Endothelial cell of umbilical vein (primary cell): Measurements from ENCODE around the gene HADH. TPM values are rescaled to one million over a fixed set of nuclear protein-coding genes. Genes with fewer than 3 reads are reported as not detected.

Experiments
- BruUV-seq: library from RNA; stranded (reverse); fragments of 400-500 nt; replicated peaks from 2 replicates; lab custom pipeline; 2021; lab: Mats Ljungman, UMichigan
- CTCF ChIA-PET: fragments of 300-600, 350-600 bp; sonication (Branson Sonifier 250); formaldehyde crosslinking; loops from one replicate; lab custom pipeline; 2021; ENCODE audit warnings: antibody characterized with exemption, inconsistent platforms; lab: Charles Lee
- POLR2A ChIA-PET: fragments of 300-600, 350-600 bp; sonication (Branson Sonifier 250); formaldehyde crosslinking; loops from one replicate; lab custom pipeline; 2021; ENCODE audit warnings: antibody characterized with exemption, inconsistent platforms; lab: Charles Lee
- DNase-seq: peaks from one replicate; pipeline ENCODE4 v3.0.0-alpha.2; 2011; ENCODE audit warnings: low read depth, low spot score
- FAIRE-seq: peaks from 2 replicates; lab custom pipeline; 2011; peaks lifted over from hg19 to GRCh38; lab: Jason Lieb, UNC
- H2AFZ ChIP-seq: 2 replicates; pipeline ENCODE4 v1.6.0; 2012; ENCODE audit warnings: low read depth, low read length, control low read depth, inconsistent platforms
- H3K27ac ChIP-seq: 2 replicates; pipeline ENCODE4 v1.5.1; 2011; ENCODE audit warnings: low read depth, mild to moderate bottlenecking, control low read depth, low read length, moderate library complexity; ENCODE audit not compliant: insufficient read depth
- H3K27me3 ChIP-seq, 2 experiments: 2 replicates each; pipeline versions ENCODE4 v1.6.0 to v1.6.1; 2011; ENCODE audit warnings: low read length in 2 of 2, mixed read lengths in 1 of 2; ENCODE audit not compliant: control insufficient read depth in 2 of 2, insufficient read depth in 2 of 2
- H3K36me3 ChIP-seq, 2 experiments: 2 replicates in 1 of 2; 3 replicates in 1 of 2; pipeline ENCODE4 v1.5.1; 2011; ENCODE audit warnings: low read length in 2 of 2, mild to moderate bottlenecking in 1 of 2, moderate library complexity in 1 of 2; ENCODE audit not compliant: control insufficient read depth in 2 of 2, insufficient read depth in 2 of 2; ENCODE audit errors: extremely low read depth in 1 of 2
- H3K4me1 ChIP-seq: 3 replicates; pipeline ENCODE4 v1.5.1; 2011; ENCODE audit warnings: mild to moderate bottlenecking, low read length; ENCODE audit not compliant: control insufficient read depth, insufficient read depth; ENCODE audit errors: extremely low read depth
- H3K4me2 ChIP-seq: 2 replicates; pipeline ENCODE4 v1.6.1; 2011; ENCODE audit warnings: low read length, control low read depth, mixed read lengths; ENCODE audit not compliant: insufficient read depth
- H3K4me3 ChIP-seq, 3 experiments: fragments of 200-600 bp in 1 of 3; sonication (generic), shearing (Covaris generic) in 1 of 3; replicated peaks in 1 of 3; 2 replicates each; pipeline ENCODE4 v1.5.1; 2011 to 2016; ENCODE audit warnings: control low read depth in 3 of 3, low read length in 3 of 3, mild to moderate bottlenecking in 2 of 3, inconsistent platforms in 1 of 3, low read depth in 1 of 3, moderate library complexity in 1 of 3; ENCODE audit not compliant: insufficient read depth in 1 of 3
- H3K79me2 ChIP-seq: 2 replicates; pipeline ENCODE4 v1.6.0; 2012; ENCODE audit warnings: low read length, inconsistent platforms; ENCODE audit not compliant: control insufficient read depth, insufficient read depth
- H3K9ac ChIP-seq: replicated peaks from 2 replicates; pipeline ENCODE3; 2011; ENCODE audit warnings: low read length, control low read depth; ENCODE audit not compliant: insufficient read depth; ENCODE audit errors: extremely low read depth
- H3K9me1 ChIP-seq: replicated peaks from 3 replicates; pipeline ENCODE4 v1.6.0; 2011; ENCODE audit warnings: mild to moderate bottlenecking, low read length; ENCODE audit not compliant: control insufficient read depth, insufficient read depth; ENCODE audit errors: extremely low read depth
- H3K9me3 ChIP-seq: replicated peaks from 2 replicates; pipeline ENCODE4 v1.5.1; 2012; ENCODE audit warnings: low read length, inconsistent platforms; ENCODE audit not compliant: control insufficient read depth, insufficient read depth
- H4K20me1 ChIP-seq: replicated peaks from 2 replicates; pipeline ENCODE3; 2011; ENCODE audit warnings: mild to moderate bottlenecking, low read length; ENCODE audit not compliant: control insufficient read depth, insufficient read depth; ENCODE audit errors: extremely low read depth
- CTCF ChIP-seq, 2 donors: IDR thresholded peaks; 1 replicate in 1 of 2; 2 replicates in 1 of 2; pipeline ENCODE4 v1.5.1; 2011; ENCODE audit warnings: low read length in 2 of 2, mild to moderate bottlenecking in 2 of 2, moderate library complexity in 2 of 2, control low read depth in 1 of 2, inconsistent platforms in 1 of 2, low read depth in 1 of 2; ENCODE audit not compliant: insufficient read depth in 1 of 2; ENCODE audit errors: extremely low read depth in 1 of 2
- EZH2 ChIP-seq: IDR thresholded peaks from 2 replicates; pipeline ENCODE4 v1.6.1; 2012; ENCODE audit warnings: borderline replicate concordance, low read depth, mild to moderate bottlenecking, moderate library complexity, low read length, inconsistent platforms; ENCODE audit not compliant: severe bottlenecking
- FOS ChIP-seq: IDR thresholded peaks from 2 replicates; pipeline ENCODE4 v1.6.1; 2011; ENCODE audit warnings: mild to moderate bottlenecking, low read length, moderate library complexity, borderline replicate concordance; ENCODE audit not compliant: insufficient read depth
- GATA2 ChIP-seq: IDR thresholded peaks from 2 replicates; pipeline ENCODE4 v1.7.0; 2011; ENCODE audit warnings: low read depth, mild to moderate bottlenecking, moderate library complexity, mixed read lengths, low read length; ENCODE audit not compliant: insufficient read length, insufficient read depth
- JUN ChIP-seq: IDR thresholded peaks from 2 replicates; pipeline ENCODE4 v1.6.1; 2011; ENCODE audit warnings: borderline replicate concordance, low read depth; ENCODE audit not compliant: insufficient read length, insufficient read depth
- MAX ChIP-seq: IDR thresholded peaks from 2 replicates; pipeline ENCODE4 v1.6.1; 2011; ENCODE audit not compliant: insufficient read depth, insufficient read length
- MYC ChIP-seq: IDR thresholded peaks from one replicate; pipeline ENCODE4 v1.6.1; 2011; ENCODE audit warnings: mild to moderate bottlenecking, low read depth, low read length
- POLR2A ChIP-seq: IDR thresholded peaks from 2 replicates; pipeline ENCODE4 v1.6.1; 2012; ENCODE audit warnings: low read depth, mild to moderate bottlenecking, control low read depth, low read length
- POLR2AphosphoS5 ChIP-seq: IDR thresholded peaks from 2 replicates; pipeline ENCODE4 v1.6.1; 2012; ENCODE audit warnings: low read depth, mild to moderate bottlenecking, control low read depth, low read length, moderate library complexity; ENCODE audit not compliant: insufficient read depth
- dilution Hi-C: fragments of 300-500 bp; cut with MboI; formaldehyde crosslinking; loops from one replicate; pipeline ENCODE4 v1.15.0; 2019; ENCODE audit warnings: low sequenced_read_pairs; ENCODE audit not compliant: extremely low pct_ligation_motif_present
- intact Hi-C: fragments of 100-400 bp; cut with micrococcal nuclease; formaldehyde crosslinking; loops from one replicate; pipeline ENCODE4 v1.10.0; 2022
- polyA plus RNA-seq, 4 experiments: library from polyadenylated mRNA; depleted of rRNA in 3 of 4; stranded (reverse) in 3 of 4; unstranded in 1 of 4; fragments of >200 nt; gene quantifications; 2 replicates each; pipeline versions ENCODE4 v1.2.1 to v1.2.3, GENCODE V29; 2011 to 2012; ENCODE audit warnings: missing spikeins in 1 of 4
- total RNA-seq: library from RNA; stranded (reverse); gene quantifications from 2 replicates; pipeline ENCODE4 v1.2.3, GENCODE V29; 2021

The HADH gene
- total and polyA plus RNA-seq, 2 donors (not counting 3 experiments of a cell fraction or from before 2014, with no cell fraction given), result 19.2 to 20.3 TPM

GRCh38 chr4:108006361-108006760, 16.7 kb downstream of the HADH start:
- no peaks in the 10 kb centered on the region for H3K79me2 ChIP-seq
- dilution Hi-C loops (no loop called here), intact Hi-C loops (no loop called here)
- no peak overlapping the region for H3K9ac ChIP-seq
- H2AFZ ChIP-seq, result no peak overlapping the region
- ChIA-PET POLR2A (no interaction called here), CTCF (interaction anchor here (1.3 to 1.6 kb wide), 2 partner anchors 13 to 566 kb away, joined by 4 read pairs; no protein-coding TSS in a partner anchor)
- FAIRE-seq, result no peak
- H3K27ac ChIP-seq, result no peak overlapping the region
- no peaks in the 10 kb centered on the region for H3K36me3 ChIP-seq
- no peaks in the 10 kb centered on the region for H3K27me3 ChIP-seq
- H4K20me1 ChIP-seq, result no peaks in the 10 kb centered on the region
- H3K4me1 ChIP-seq, result no peaks in the 10 kb centered on the region
- H3K4me3 ChIP-seq, result no peak overlapping the region
- BruUV-seq, result no TSS peak
- no peak overlapping the region for H3K4me2 ChIP-seq
- no peaks in the 10 kb centered on the region for H3K9me3 ChIP-seq
- H3K9me1 ChIP-seq, result no peaks in the 10 kb centered on the region
- no peak for DNase-seq
- no peak for TF ChIP-seq POLR2AphosphoS5
- TF ChIP-seq GATA2, result no peak
- TF ChIP-seq MYC, result no peak
- TF ChIP-seq POLR2A, result no peak
- TF ChIP-seq EZH2, result no peak
- no peak for TF ChIP-seq CTCF (IDR thresholded peaks at IDR 0.05; ENCODE audit: extremely low read depth in 1 of 2, insufficient read depth in 1 of 2, low read depth in 1 of 2, low read length in 2 of 2)
- TF ChIP-seq MAX, result no peak
- TF ChIP-seq JUN, result no peak
- TF ChIP-seq FOS, result no peak
